HepG2 (cell line): Measurements from ENCODE around the gene SLIT3. TPM values are rescaled to one million over a fixed set of nuclear protein-coding genes. Genes with fewer than 3 reads are reported as not detected.
A peak's percentile ranks its signal among the peaks of the same experiment; 100 is the strongest.

Experiments
- GTF2F1 ChIP-seq: fragments of 150-350 bp; IDR thresholded peaks from 2 replicates; pipeline ENCODE4 v1.6.1; 2014; ENCODE audit warnings: low read length
- HNRNPK ChIP-seq: fragments of 200-400 bp; formaldehyde crosslinking; IDR thresholded peaks from 2 replicates; pipeline ENCODE4 v1.6.1; 2018; ENCODE audit warnings: low read length, low read depth, moderate library complexity, mild to moderate bottlenecking; ENCODE audit not compliant: poor library complexity, severe bottlenecking
- IRF2 ChIP-seq: IDR thresholded peaks from 2 replicates; pipeline ENCODE4 v1.6.1; 2018; ENCODE audit warnings: missing genetic modification reagents, missing compliant biosample characterization
- MAZ ChIP-seq, 2 experiments: sonication (generic) in 1 of 2; formaldehyde crosslinking in 1 of 2; IDR thresholded peaks; 2 replicates each; pipeline versions ENCODE4 v1.5.0 to v1.6.1; 2012 to 2020; ENCODE audit warnings: low read depth in 2 of 2, mild to moderate bottlenecking in 2 of 2, borderline replicate concordance in 1 of 2, improper control_type of control experiment in 1 of 2, low read length in 1 of 2, missing genetic modification reagents in 1 of 2, moderate library complexity in 1 of 2
- PHF5A ChIP-seq: IDR thresholded peaks from one replicate; pipeline ENCODE4 v1.6.1; 2018; ENCODE audit warnings: low read depth, missing genetic modification reagents; ENCODE audit not compliant: unreplicated experiment
- PPARG ChIP-seq: conservative IDR thresholded peaks from 2 replicates; pipeline ENCODE4 v1.6.1; 2016; ENCODE audit warnings: missing biosample characterization, missing genetic modification reagents
- RFX3 ChIP-seq: IDR thresholded peaks from 2 replicates; pipeline ENCODE4 v1.6.1; 2016; ENCODE audit warnings: missing biosample characterization, missing genetic modification reagents
- SETDB1 ChIP-seq: sonication (generic); formaldehyde crosslinking; IDR thresholded peaks from 2 replicates; pipeline ENCODE4 v1.5.1; 2020; ENCODE audit warnings: missing genetic modification reagents, mild to moderate bottlenecking, borderline replicate concordance
- SIN3B ChIP-seq: fragments of 150-350 bp; IDR thresholded peaks from 2 replicates; pipeline ENCODE4 v1.6.1; 2014; ENCODE audit warnings: low read length
- SMARCC2 ChIP-seq: fragments of 450-650 bp; IDR thresholded peaks from 2 replicates; pipeline ENCODE4 v1.6.1; 2017; ENCODE audit warnings: antibody characterized with exemption, mild to moderate bottlenecking
- SP2 ChIP-seq: sonication (generic); formaldehyde crosslinking; IDR thresholded peaks from 2 replicates; pipeline ENCODE4 v1.5.1; 2020; ENCODE audit warnings: mild to moderate bottlenecking, missing genetic modification reagents
- SRSF4 ChIP-seq: fragments of 200-400 bp; formaldehyde crosslinking; IDR thresholded peaks from one replicate; pipeline ENCODE4 v1.6.1; 2018; ENCODE audit warnings: mild to moderate bottlenecking, low read depth, low read length, moderate library complexity; ENCODE audit not compliant: poor library complexity, severe bottlenecking
- XBP1 ChIP-seq: sonication (generic); formaldehyde crosslinking; IDR thresholded peaks from 2 replicates; pipeline ENCODE4 v1.5.0; 2020; ENCODE audit warnings: missing genetic modification reagents
- ZBTB7A ChIP-seq: sonication (generic); formaldehyde crosslinking; IDR thresholded peaks from 2 replicates; pipeline ENCODE4 v1.8.0; 2022; ENCODE audit warnings: mild to moderate bottlenecking, missing genetic modification reagents
- ZNF260 ChIP-seq: sonication (generic); formaldehyde crosslinking; IDR thresholded peaks from 2 replicates; pipeline ENCODE4 v1.4.0; 2020; ENCODE audit warnings: missing genetic modification reagents, low read depth, mild to moderate bottlenecking, borderline replicate concordance
- ZNF281 ChIP-seq: sonication (generic); formaldehyde crosslinking; IDR thresholded peaks from 2 replicates; pipeline ENCODE4 v1.4.0; 2020; ENCODE audit warnings: missing genetic modification reagents, borderline replicate concordance
- ZNF572 ChIP-seq: sonication (generic); formaldehyde crosslinking; IDR thresholded peaks from 2 replicates; pipeline ENCODE4 v1.5.1; 2020; ENCODE audit warnings: mild to moderate bottlenecking, missing genetic modification reagents
- ZNF768 ChIP-seq: sonication (generic); formaldehyde crosslinking; IDR thresholded peaks from 2 replicates; pipeline ENCODE4 v1.4.0; 2020; ENCODE audit warnings: missing genetic modification reagents
- ZNF788 ChIP-seq: sonication (generic); formaldehyde crosslinking; IDR thresholded peaks from 2 replicates; pipeline ENCODE4 v1.5.0; 2020; ENCODE audit warnings: mild to moderate bottlenecking, missing genetic modification reagents, borderline replicate concordance
- polyA plus RNA-seq, 8 experiments: library from polyadenylated mRNA; depleted of rRNA in 3 of 8; stranded (reverse) in 7 of 8; unstranded in 1 of 8; fragments of >200 nt; fragmentation: Illumina TruSeq in 4 of 8; extraction: Trizol in 4 of 8; gene quantifications; 2 replicates each; pipeline versions ENCODE4 v1.2.1 to v1.2.3, GENCODE V29; 2011 to 2016; ENCODE audit warnings: low read depth in 4 of 8, missing spikeins in 1 of 8, mixed read lengths in 1 of 8; ENCODE audit not compliant: insufficient read depth in 1 of 8
- total RNA-seq, 5 experiments: library from RNA; depleted of rRNA; stranded (reverse); fragments of >200 nt; fragmentation: Illumina TruSeq; extraction: Trizol; gene quantifications; 2 replicates each; pipeline ENCODE4 v1.2.3, GENCODE V29; 2016; ENCODE audit warnings: low read depth in 1 of 5
- TF ChIP-seq, protein P1 (sequence below): sonication (generic); formaldehyde crosslinking; IDR thresholded peaks from 2 replicates; pipeline ENCODE4 v1.5.0; 2020; ENCODE audit warnings: mild to moderate bottlenecking, missing genetic modification reagents, borderline replicate concordance

The SLIT3 gene
- total and polyA plus RNA-seq, 2 of the 13 experiments (the other 11 are each of a cell fraction or from before 2014, with no cell fraction given) = not detected

DNA sequence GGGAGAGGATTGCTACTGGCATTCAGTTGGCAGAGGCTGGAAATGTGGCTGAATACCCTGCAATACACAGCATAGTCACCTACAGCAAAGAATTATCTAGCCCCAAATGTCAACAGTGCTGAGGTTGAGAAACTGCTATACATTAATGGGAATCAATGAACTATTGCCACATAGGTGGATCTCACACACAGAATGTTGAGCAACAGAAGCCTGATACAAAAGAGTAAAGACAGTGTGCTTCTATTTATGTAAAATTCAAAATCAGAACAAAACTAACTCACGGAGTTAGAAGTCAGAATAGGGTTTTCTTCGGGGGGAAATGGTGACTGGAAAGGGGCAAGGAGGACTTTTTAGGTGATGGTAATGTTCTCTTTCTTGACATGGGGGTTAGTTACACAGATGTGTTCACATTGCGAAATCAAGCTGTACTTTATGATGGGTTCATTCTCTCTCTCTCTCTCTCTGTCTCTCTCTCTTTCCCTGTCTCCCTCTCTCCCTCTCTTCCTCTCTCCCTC lies 676.0 kb downstream of the SLIT3 start (continued):
- peak; percentile 82 for TF ChIP-seq HNRNPK
- TF ChIP-seq ZNF260 (CRISPR knock-in tag) = no peak
- no peak for TF ChIP-seq SP2 (CRISPR knock-in tag)
- TF ChIP-seq MAZ (IDR thresholded peaks at IDR 0.05; ENCODE audit: borderline replicate concordance, low read depth, low read length) = no peak
- 0 out of 2 replicates have a peak, but pooled peaks have one; percentile 19 for TF ChIP-seq MAZ (CRISPR knock-in tag; IDR thresholded peaks at IDR 0.05; ENCODE audit: low read depth)
- peak; percentile 80; the same call in 1 of the 2 replicates for TF ChIP-seq XBP1 (CRISPR knock-in tag)
- TF ChIP-seq ZNF788 (CRISPR knock-in tag) = no peak
- TF ChIP-seq ZNF768 (CRISPR knock-in tag) = no peak
- peak; percentile 67 for TF ChIP-seq IRF2
- no peak for TF ChIP-seq PHF5A (CRISPR knock-in tag)
- no peak for TF ChIP-seq SIN3B
- no peak for TF ChIP-seq ZNF572
- TF ChIP-seq GTF2F1 = no peak
- TF ChIP-seq ZNF281 (CRISPR knock-in tag) = peak; percentile 58; the same call in 1 of the 2 replicates
- TF ChIP-seq SMARCC2 = no peak
- no peak for TF ChIP-seq PPARG
- no peak for TF ChIP-seq SETDB1 (CRISPR knock-in tag)
- TF ChIP-seq, protein P1, sequence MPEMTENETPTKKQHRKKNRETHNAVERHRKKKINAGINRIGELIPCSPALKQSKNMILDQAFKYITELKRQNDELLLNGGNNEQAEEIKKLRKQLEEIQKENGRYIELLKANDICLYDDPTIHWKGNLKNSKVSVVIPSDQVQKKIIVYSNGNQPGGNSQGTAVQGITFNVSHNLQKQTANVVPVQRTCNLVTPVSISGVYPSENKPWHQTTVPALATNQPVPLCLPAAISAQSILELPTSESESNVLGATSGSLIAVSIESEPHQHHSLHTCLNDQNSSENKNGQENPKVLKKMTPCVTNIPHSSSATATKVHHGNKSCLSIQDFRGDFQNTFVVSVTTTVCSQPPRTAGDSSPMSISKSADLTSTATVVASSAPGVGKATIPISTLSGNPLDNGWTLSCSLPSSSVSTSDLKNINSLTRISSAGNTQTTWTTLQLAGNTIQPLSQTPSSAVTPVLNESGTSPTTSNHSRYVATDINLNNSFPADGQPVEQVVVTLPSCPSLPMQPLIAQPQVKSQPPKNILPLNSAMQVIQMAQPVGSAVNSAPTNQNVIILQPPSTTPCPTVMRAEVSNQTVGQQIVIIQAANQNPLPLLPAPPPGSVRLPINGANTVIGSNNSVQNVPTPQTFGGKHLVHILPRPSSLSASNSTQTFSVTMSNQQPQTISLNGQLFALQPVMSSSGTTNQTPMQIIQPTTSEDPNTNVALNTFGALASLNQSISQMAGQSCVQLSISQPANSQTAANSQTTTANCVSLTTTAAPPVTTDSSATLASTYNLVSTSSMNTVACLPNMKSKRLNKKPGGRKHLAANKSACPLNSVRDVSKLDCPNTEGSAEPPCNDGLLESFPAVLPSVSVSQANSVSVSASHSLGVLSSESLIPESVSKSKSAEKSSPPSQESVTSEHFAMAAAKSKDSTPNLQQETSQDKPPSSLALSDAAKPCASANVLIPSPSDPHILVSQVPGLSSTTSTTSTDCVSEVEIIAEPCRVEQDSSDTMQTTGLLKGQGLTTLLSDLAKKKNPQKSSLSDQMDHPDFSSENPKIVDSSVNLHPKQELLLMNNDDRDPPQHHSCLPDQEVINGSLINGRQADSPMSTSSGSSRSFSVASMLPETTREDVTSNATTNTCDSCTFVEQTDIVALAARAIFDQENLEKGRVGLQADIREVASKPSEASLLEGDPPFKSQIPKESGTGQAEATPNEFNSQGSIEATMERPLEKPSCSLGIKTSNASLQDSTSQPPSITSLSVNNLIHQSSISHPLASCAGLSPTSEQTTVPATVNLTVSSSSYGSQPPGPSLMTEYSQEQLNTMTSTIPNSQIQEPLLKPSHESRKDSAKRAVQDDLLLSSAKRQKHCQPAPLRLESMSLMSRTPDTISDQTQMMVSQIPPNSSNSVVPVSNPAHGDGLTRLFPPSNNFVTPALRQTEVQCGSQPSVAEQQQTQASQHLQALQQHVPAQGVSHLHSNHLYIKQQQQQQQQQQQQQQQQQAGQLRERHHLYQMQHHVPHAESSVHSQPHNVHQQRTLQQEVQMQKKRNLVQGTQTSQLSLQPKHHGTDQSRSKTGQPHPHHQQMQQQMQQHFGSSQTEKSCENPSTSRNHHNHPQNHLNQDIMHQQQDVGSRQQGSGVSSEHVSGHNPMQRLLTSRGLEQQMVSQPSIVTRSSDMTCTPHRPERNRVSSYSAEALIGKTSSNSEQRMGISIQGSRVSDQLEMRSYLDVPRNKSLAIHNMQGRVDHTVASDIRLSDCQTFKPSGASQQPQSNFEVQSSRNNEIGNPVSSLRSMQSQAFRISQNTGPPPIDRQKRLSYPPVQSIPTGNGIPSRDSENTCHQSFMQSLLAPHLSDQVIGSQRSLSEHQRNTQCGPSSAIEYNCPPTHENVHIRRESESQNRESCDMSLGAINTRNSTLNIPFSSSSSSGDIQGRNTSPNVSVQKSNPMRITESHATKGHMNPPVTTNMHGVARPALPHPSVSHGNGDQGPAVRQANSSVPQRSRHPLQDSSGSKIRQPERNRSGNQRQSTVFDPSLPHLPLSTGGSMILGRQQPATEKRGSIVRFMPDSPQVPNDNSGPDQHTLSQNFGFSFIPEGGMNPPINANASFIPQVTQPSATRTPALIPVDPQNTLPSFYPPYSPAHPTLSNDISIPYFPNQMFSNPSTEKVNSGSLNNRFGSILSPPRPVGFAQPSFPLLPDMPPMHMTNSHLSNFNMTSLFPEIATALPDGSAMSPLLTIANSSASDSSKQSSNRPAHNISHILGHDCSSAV (CRISPR knock-in tag) = no peak
- no peak for TF ChIP-seq ZBTB7A (CRISPR knock-in tag)
- no peak for TF ChIP-seq RFX3 (CRISPR knock-in tag)
- no peak for TF ChIP-seq SRSF4
